HG02938 (cell line): ENCODE data around the gene ALDH1A1.

Source experiments
- ATAC-seq: cut with Tn5 transposase; IDR thresholded peaks from one replicate; pipeline ENCODE4 v1.9.1; 2021; ENCODE audit warnings: mild to moderate bottlenecking, moderate library complexity; ENCODE audit not compliant: unreplicated experiment

The ALDH1A1 gene

GRCh38 chr9:72858089-72858912 is 94.6 kb downstream of the ALDH1A1 start:
- ATAC-seq: no peak

GRCh38 chr9:72857624-72857996 is 95.2 kb downstream of the ALDH1A1 start:
- ATAC-seq: no peak

GRCh38 chr9:72856972-72857623 is 95.8 kb downstream of the ALDH1A1 start:
- no peak for ATAC-seq

- no peak for ATAC-seq
Observed at GRCh38 chr9:72855890-72856523, 96.8 kb downstream of the ALDH1A1 start.

- ATAC-seq: no peak
Observed at GRCh38 chr9:72855321-72855720, 97.5 kb downstream of the ALDH1A1 start.
